Measurements from ENCODE around the gene DEPDC5.

DNA sequence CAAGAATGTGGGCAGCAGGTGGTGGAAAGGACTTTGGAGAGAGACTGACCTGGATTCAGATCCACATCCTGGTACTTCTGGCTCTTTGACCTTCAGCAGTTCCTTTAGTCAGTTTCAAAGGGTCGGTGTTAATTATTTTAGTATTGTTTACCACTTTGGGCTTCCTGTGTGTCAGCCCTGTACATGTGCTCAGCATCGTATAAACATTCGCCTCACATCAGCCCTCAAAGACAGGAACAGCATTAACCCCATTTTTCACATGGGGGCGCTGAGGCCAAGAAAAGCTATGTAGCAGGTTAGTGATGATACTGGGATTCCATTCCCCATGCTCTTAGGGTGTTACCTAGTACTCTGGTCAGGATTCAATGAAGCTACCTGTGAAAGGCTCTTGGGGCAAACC lies 118.4 kb downstream of the DEPDC5 start:
- TF ChIP-seq, protein P1, sequence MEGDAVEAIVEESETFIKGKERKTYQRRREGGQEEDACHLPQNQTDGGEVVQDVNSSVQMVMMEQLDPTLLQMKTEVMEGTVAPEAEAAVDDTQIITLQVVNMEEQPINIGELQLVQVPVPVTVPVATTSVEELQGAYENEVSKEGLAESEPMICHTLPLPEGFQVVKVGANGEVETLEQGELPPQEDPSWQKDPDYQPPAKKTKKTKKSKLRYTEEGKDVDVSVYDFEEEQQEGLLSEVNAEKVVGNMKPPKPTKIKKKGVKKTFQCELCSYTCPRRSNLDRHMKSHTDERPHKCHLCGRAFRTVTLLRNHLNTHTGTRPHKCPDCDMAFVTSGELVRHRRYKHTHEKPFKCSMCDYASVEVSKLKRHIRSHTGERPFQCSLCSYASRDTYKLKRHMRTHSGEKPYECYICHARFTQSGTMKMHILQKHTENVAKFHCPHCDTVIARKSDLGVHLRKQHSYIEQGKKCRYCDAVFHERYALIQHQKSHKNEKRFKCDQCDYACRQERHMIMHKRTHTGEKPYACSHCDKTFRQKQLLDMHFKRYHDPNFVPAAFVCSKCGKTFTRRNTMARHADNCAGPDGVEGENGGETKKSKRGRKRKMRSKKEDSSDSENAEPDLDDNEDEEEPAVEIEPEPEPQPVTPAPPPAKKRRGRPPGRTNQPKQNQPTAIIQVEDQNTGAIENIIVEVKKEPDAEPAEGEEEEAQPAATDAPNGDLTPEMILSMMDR (conservative IDR thresholded peaks at IDR 0.05; ENCODE audit: low read length) = peak; percentile 69
- TF ChIP-seq EZH2phosphoT487 (IDR thresholded peaks at IDR 0.05; ENCODE audit: borderline replicate concordance, low read depth, low read length) = no peak
